Mucosa of descending colon (tissue), 3 donors: ENCODE measurements around the gene RBM19. TPM values are rescaled to one million over a fixed set of nuclear protein-coding genes. Genes with fewer than 3 reads are reported as not detected.

Experiments
- ATAC-seq: fragments of 200-7000 bp; cut with Tn5 transposase; one replicate; pipeline ENCODE4 v1.9.1; 2020; ENCODE audit warnings: mild to moderate bottlenecking, moderate library complexity
- DNase-seq, 3 donors: peaks; one replicate each; pipeline ENCODE4 v3.0.0-alpha.2; 2020
- H3K36me3 ChIP-seq: fragments of 200-600 bp; one replicate; pipeline ENCODE4 v1.8.0; 2021; ENCODE audit warnings: low read depth, mild to moderate bottlenecking
- H3K4me1 ChIP-seq: fragments of 200-600 bp; one replicate; pipeline ENCODE4 v1.8.0; 2021; ENCODE audit warnings: low read depth, mild to moderate bottlenecking
- H3K4me3 ChIP-seq: fragments of 200-600 bp; one replicate; pipeline ENCODE4 v1.8.0; 2021; ENCODE audit warnings: mild to moderate bottlenecking
- H3K9me3 ChIP-seq: fragments of 200-600 bp; one replicate; pipeline ENCODE4 v1.8.0; 2021; ENCODE audit warnings: mild to moderate bottlenecking
- CTCF ChIP-seq: fragments of 200-600 bp; IDR thresholded peaks from one replicate; pipeline ENCODE4 v1.8.0; 2022; ENCODE audit warnings: antibody characterized with exemption, mild to moderate bottlenecking
- intact Hi-C, 2 donors: fragments of 100-400 bp; cut with DNase I in 1 of 2; cut with micrococcal nuclease in 1 of 2; formaldehyde crosslinking; loops; one replicate each; pipeline versions ENCODE4 v1.11.0 to v1.11.1; 2022; cut with DNase I, micrococcal nuclease
- total RNA-seq, 3 donors: library from RNA; stranded (reverse); fragmentation: NEBNext Ultra II Directional in 2 of 3; extraction: Animal tissue kit (Norgen Biotek cat#: 25700) in 2 of 3; gene quantifications; one replicate each; pipeline versions ENCODE4 v1.2.1 to v1.2.4, GENCODE V29; 2021 to 2023
- donor health status: DM: no; HTN: no; CAD: no; lungs with moderate emphysema.
- donor health status: DM: no; HTN: no; CAD: no.
- donor health status: DM: no; HTN: yes; CAD: no.

Gene RBM19
- total RNA-seq, 3 donors from 2014 or later = 22.5 to 38.4 (median 32.9) TPM

- TF ChIP-seq CTCF = no peak
- H3K4me1 ChIP-seq = no peaks in the 10 kb centered on the region
- DNase-seq (no peak), ATAC-seq (peak; percentile 36)
- intact Hi-C loops = no loop called here
- no peak overlapping the region for H3K4me3 ChIP-seq
- no peaks in the 10 kb centered on the region for H3K9me3 ChIP-seq
- no peaks in the 10 kb centered on the region for H3K36me3 ChIP-seq
Observed at GRCh38 chr12:113862590-113863454, 103.3 kb downstream of the RBM19 start.

GRCh38 chr12:113861708-113862312, 104.3 kb downstream of the RBM19 start:
- no peaks in the 10 kb centered on the region for H3K9me3 ChIP-seq

GRCh38 chr12:113860950-113861349, 105.2 kb downstream of the RBM19 start:
- no peak for DNase-seq
- Histone ChIP-seq H3K4me1 (no peaks in the 10 kb centered on the region), H3K36me3 (no peaks in the 10 kb centered on the region), H3K4me3 (no peak overlapping the region), H3K9me3 (no peaks in the 10 kb centered on the region)
- ATAC-seq = no peak
- no peak for TF ChIP-seq CTCF
- intact Hi-C loops = no loop called here

More at GRCh38 chr12:113861708-113862312, 104.3 kb downstream of the RBM19 start:
- DNase-seq (no peak), ATAC-seq (no peak)
- H3K4me1 ChIP-seq = no peaks in the 10 kb centered on the region
- intact Hi-C loops = no loop called here
- no peak for TF ChIP-seq CTCF
- H3K36me3 ChIP-seq = no peaks in the 10 kb centered on the region
- no peak overlapping the region for H3K4me3 ChIP-seq

- Histone ChIP-seq H3K4me1 (no peaks in the 10 kb centered on the region), H3K9me3 (no peaks in the 10 kb centered on the region), H3K36me3 (no peaks in the 10 kb centered on the region), H3K4me3 (no peak overlapping the region)
- intact Hi-C loops = no loop called here
- ATAC-seq (no peak), DNase-seq (no peak)
- no peak for TF ChIP-seq CTCF
Observed at GRCh38 chr12:113860059-113860820, 105.9 kb downstream of the RBM19 start.

- H3K4me1 ChIP-seq = no peaks in the 10 kb centered on the region
- intact Hi-C loops = no loop called here
- ATAC-seq (no peak), DNase-seq (no peak)
- no peak for TF ChIP-seq CTCF
- no peak overlapping the region for H3K4me3 ChIP-seq
- H3K9me3 ChIP-seq = no peaks in the 10 kb centered on the region
- H3K36me3 ChIP-seq = no peaks in the 10 kb centered on the region
Observed at GRCh38 chr12:113858841-113859386, 107.2 kb downstream of the RBM19 start.
